GM19025 (cell line): ENCODE measurements around the gene CCAR1.
"Not testable (repeated sequence)": the region's sequence is repeated elsewhere in the genome, so short reads cannot be mapped to it uniquely, and the experiment has no call there.

Experiments used
- ATAC-seq: cut with Tn5 transposase; IDR thresholded peaks from one replicate; pipeline ENCODE4 v1.9.1; 2021; ENCODE audit warnings: mild to moderate bottlenecking, low read depth, moderate library complexity; ENCODE audit not compliant: unreplicated experiment

The CCAR1 gene, protein sequence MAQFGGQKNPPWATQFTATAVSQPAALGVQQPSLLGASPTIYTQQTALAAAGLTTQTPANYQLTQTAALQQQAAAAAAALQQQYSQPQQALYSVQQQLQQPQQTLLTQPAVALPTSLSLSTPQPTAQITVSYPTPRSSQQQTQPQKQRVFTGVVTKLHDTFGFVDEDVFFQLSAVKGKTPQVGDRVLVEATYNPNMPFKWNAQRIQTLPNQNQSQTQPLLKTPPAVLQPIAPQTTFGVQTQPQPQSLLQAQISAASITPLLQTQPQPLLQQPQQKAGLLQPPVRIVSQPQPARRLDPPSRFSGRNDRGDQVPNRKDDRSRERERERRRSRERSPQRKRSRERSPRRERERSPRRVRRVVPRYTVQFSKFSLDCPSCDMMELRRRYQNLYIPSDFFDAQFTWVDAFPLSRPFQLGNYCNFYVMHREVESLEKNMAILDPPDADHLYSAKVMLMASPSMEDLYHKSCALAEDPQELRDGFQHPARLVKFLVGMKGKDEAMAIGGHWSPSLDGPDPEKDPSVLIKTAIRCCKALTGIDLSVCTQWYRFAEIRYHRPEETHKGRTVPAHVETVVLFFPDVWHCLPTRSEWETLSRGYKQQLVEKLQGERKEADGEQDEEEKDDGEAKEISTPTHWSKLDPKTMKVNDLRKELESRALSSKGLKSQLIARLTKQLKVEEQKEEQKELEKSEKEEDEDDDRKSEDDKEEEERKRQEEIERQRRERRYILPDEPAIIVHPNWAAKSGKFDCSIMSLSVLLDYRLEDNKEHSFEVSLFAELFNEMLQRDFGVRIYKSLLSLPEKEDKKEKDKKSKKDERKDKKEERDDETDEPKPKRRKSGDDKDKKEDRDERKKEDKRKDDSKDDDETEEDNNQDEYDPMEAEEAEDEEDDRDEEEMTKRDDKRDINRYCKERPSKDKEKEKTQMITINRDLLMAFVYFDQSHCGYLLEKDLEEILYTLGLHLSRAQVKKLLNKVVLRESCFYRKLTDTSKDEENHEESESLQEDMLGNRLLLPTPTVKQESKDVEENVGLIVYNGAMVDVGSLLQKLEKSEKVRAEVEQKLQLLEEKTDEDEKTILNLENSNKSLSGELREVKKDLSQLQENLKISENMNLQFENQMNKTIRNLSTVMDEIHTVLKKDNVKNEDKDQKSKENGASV

DNA sequence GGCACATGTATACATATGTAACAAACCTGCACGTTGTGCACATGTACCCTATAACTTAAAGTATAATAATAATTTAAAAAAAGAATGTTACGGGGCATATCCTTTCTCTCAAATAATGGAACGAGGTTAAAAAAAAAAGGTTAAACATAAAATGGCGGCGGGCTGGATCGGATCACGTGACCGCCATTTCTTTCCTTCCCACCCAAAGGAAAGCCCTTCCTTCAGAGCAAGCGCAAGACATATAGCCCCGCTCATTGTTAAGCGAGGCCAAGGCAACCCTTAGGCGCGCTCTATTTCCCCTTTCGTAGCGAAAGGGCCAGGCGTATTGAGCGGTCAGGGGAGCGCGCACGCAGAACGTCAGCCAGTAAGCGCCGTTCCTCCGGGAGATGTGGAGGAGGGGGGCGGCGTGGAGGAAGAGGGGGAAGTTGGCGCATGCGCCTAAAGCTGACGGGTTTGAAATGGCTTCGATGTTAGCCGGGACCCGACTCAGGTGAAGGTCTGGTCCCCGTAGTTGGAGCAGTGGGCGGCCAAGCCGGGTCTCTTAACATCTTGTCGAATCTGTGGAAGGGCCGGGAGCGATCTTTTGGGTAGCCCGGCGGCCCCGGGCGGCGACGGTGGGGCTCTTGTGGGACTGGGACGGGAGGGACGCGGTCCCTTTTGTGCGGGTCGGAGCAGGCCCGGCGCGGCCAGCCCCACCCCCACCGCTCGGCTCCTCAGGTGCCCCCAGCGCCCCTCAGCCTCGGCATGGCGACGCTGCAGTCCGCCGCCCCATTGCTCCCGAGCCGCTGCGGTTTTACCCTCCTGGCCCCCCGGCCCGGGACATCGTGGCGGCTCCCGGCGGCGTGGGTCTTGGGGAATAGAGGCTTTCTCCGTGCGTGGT lies at the start of gene CCAR1:
CCAR1 (plus strand) TSS at position 447 of the 880 bp plus-strand sequence. CDS start 1,266 bp downstream, outside the sequence.
- peak; percentile 99 for ATAC-seq

DNA sequence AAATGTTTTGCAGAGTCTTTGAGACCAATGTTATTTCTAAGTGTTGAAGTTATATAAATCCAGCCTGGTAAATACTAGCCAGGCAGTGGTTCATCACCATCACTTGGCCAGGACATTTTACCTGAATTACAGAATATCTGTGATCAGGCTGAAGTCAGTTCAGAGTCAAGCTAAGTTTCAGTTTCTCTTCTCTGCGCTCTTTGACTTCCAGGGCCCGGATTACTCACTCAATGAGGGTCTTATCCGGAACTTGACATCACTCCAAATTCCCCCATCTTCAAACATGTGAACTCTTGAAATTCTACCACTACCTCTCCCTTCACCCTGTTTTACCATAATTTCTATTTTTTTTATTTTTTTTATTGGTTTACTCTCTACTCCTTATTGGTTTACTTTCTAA lies 36.6 kb upstream of the CCAR1 start:
- ATAC-seq = no peak

DNA sequence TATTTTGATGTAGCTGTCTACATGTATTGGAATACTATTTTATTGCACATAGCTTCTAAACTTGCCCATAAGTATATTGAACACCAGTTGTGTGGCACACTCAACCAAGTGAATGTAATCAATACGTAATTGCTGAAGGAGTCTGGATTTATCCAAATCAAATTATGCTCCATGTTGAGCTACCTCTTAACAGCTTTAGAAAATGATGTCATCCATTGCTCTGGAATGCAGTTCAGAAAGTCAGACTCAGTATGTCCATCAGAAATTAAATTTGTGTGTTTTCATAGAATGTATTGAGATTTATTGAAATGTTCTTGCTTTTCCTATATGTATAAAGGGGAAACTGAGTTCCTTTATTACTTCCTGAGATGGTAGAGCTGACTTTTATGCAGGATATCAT lies 25.0 kb upstream of the CCAR1 start:
- no peak for ATAC-seq

DNA sequence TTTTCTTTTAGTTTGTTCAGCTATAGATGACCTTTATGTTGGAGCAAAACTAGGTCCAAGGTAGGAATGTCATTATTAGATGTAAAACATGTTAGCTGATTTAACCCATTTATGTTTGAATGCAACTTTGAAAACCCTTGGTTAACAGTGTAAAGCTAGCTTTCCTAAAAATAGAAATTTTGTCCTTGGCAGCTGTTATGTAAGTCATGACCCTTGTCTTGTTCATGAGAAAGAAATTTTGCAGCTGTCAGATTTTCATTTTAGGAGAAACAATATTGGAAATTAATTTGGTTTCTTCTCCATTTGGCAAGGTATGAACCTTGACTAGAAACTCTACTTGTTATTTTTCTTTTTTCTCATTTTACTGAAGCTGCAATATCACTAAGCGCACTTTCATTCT lies 23.9 kb upstream of the CCAR1 start:
- no peak for ATAC-seq

DNA sequence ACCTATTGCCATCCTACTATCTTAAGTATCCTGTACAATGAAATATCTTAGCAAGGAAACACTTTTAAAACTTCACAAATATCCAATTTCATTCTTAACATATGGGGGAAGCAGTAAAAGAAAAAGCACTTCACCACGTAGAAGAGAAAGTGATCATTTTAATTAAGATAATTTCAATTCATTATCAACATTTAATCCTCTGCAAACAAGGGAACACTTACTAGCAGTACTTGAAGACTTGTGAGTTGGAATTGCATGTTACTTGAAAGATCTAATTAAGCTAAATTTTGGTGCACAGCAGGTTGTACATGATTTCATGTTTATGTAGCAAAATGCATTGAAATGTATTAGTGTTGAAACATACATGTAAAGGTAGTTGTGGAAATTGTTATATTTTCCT lies 20.8 kb upstream of the CCAR1 start:
- ATAC-seq = no peak

DNA sequence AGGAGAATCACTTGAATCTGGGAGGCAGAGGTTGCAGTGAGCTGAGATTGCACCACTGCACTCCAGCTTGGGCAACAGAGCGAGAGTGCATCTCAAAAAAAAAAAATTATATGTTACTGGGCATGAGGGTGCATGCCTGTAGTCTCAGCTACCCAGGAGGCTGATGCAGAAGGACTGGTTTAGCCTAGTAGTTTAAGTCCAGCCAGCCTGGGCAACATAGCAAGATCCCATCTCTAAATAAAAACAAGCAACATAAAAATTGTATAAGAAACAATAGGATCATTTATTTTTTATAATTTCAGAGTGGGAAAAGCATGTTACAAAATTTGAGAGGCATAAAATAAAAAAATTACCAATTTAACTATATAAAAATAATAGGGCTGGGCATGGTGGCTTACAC lies 15.5 kb upstream of the CCAR1 start:
- no peak for ATAC-seq

DNA sequence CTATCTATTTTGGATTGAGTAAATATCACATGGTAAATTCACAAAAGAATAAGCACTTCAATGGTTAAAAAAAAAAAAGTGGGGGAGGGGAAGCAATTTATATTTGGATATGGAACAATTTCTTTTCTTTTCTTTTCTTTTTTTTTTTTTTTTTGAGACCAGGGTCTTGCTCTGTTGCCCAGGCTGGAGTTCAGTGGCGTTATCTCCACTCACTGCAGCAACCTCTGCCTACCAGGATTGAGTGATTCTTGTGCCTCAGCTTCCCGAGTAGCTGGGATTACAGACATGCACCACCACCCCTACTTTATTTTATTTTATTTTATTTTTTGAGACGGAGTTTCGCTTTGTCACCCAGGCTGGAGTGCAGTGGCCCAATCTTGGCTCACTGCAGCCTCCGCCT lies 12.1 kb upstream of the CCAR1 start:
- ATAC-seq = not testable (repeated sequence)

DNA sequence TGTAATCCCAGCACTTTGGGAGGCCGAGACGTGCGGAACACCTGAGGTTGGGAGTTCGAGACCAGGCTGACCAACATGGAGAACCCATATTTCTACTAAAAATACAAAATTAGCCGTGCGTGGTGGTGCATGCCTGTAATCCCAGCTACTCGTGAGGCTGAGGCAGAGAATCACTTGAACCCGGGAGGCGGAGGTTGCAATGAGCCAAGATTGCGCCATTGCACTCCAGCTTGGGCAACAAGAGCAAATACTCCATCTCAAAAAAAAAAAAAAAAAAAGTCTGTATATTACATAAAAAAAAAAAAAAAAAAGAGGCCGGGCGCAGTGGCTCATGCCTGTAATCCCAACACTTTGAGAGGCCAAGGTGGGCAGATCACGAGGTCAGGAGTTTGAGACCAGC lies 8.0 kb upstream of the CCAR1 start:
- ATAC-seq = not testable (repeated sequence)

DNA sequence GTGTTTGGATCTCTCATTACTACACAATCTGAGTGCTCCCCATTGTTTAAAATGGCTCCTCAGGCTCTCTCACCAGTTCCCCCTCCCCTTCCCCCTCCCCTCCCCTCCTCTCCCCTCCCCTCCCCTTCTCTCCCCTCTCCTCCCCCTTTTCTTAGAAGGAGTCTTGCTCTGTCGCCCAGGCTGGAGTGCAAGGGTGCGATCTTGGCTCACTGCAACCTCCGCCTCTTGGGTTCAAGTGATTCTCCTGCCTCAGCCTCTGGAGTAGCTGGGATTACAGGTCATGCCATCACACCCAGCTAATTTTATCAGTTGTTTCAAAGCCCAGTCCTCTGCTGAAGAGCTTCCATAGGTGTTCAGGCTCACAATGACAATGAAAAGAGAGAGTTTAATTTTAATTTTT lies 3.6 kb upstream of the CCAR1 start:
- ATAC-seq = no peak

DNA sequence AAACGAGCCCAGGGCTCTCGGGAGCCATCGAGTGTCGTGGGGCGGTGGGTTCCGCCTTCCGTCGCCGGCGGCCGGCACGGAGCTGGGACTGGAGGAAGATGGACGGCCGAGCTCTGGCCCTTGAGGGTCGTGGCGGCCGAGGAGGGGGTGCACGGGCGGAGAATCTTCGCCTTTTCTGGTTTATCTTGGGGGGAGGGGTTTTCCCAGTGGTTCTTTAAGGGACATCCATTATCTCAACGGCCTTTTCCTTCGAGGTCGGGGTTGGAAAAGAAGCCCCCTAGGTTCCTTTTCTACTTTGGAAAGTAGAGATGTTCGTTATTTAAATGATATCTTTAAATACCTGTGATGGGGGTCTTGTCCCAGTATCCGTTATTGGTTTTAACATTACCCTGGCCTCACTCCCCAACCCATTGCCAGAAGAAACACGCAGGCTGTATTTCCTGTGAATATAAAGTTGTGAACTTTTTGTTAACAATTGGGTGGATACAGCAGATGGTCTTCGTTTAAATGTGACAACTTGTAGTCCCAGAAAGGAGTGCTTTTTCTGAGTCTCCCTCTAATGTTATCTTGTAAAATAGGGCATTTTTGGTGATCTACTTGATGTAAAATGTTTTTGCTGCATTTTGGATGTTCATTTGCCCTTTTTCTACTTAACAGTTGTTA lies 765 bp downstream of the CCAR1 start:
- ATAC-seq = peak; percentile 6

DNA sequence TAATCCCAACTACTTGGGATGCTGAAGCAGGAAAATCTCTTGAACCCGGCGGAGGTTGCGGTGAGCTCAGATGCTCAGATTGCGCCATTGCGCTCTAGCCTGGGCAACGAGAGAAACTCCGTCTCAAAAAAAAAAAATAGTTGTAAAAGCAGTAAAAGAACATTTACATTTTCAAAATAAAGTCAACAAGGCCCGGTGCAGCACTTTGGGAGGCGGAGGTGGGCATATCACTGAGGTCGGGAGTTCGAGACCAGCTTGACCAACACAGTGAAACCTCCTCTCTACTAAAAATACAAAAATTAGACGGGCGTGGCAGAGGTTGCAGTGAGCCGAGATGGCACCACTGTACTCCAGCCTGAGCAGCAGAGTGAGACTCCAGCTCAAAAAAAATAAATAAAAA lies 4.0 kb downstream of the CCAR1 start:
- no peak for ATAC-seq

DNA sequence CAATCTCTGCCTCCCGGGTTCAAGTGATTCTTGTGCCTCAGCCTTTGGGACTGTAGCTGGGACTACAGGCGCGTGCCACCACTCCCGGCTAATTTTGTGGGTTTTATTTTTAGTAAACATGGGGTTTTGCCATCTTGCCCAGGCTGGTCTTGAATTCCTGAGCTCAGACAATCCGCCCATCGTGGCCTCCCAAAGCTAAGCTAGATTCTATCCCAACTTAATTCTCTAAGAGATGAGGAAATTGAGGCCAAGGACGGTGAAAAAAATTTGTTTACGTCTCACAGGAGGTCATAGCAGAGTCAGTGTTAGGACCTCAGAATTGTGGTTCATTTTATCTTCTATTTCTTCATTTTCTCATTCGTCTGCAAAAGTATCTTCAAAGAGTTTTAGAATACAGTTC lies 6.1 kb downstream of the CCAR1 start:
- ATAC-seq = no peak

DNA sequence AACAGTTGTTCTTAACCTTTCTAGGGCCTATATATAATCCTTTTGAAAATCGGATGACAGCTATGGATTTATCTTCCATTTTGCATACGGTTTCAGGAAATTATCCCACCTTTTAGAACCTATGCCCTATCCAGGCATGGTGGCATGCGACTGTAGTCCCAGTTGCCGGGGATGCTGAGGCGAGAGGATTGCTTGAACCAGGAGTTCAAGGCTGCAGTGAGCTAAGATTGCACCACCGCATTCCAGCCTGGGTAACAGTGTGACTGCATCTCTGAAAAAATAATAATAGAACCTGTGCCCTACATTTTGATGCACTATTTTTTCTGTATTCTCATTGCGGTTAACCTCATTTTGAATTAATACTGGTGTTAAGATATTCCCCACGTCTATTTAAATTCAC lies 11.6 kb downstream of the CCAR1 start:
- ATAC-seq = no peak

DNA sequence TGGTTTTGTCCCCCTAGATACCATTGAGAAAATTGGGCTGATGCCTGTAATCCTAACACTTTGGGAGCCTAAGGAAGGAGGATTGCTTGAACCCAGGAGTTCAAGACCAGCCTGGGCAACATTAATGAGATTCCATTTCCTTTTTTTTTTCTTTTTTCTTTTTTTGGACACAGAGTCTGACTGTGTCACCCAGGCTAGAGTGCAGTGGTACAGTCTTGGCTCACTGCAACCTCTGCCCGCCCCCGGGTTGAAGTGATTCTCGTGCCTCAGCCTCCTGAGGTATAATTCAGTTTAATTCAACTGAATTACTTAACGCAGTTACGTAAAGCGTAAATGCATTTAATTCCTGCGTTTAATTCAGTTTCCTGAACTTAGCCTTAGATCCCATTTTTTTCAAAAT lies 13.3 kb downstream of the CCAR1 start:
- no peak for ATAC-seq

DNA sequence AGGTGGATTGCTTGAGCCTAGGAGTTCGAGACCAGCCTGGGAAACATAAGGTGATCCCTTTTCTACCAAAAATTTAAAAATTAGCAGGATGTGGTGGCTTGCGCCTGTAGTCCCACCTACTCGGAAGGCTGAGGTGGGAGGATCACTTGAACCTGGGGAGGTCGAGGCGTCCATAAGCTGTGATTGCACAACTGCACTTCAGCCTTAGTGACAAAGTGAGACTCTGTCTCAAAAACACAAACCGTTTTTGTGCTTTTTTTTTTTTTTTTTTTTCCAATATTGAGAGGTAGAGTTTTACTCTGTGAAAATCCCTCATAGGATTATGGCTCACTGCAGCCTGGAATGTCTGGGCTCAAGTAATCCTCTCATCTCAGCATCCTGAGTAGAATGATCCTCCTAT lies 14.1 kb downstream of the CCAR1 start:
- ATAC-seq = no peak

DNA sequence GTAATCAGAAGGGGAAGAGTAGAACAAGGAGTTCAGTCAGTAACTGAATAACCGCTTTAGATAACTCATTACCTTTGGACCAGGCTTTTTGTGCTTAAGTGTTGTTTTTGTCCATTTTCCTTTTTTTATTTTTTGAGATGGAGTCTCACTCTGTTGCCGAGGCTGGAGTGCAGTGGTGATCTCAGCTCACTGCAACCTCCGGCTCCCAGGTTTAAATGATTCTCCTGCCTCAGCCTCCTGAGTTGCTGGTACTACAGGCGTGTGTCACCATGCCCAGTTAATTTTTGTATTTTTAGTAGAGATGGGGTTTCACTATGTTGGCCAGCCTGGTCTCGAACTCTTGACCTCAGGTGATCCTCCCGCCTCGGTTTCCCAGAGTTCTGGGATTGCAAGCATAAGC lies 14.7 kb downstream of the CCAR1 start:
- ATAC-seq = not testable (repeated sequence)

DNA sequence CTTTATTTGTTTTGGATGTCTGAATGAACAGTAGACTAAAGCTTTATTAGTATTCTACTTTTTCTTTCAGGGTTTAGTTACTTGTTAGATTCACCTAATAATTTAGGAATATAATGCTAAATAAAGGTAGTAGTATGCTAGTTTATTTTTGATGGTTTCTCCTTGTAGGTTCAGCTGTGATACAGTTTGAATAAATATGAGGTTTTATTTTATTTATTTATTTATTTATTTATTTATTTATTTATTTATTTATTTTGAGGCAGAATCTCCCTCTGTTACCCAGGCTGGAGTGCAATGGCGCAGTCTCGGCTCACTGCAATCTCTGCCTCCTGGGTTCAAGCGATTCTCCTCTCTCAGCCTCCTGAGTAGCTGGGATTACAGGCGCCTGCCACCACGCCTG lies 19.6 kb downstream of the CCAR1 start:
- not testable (repeated sequence) for ATAC-seq

DNA sequence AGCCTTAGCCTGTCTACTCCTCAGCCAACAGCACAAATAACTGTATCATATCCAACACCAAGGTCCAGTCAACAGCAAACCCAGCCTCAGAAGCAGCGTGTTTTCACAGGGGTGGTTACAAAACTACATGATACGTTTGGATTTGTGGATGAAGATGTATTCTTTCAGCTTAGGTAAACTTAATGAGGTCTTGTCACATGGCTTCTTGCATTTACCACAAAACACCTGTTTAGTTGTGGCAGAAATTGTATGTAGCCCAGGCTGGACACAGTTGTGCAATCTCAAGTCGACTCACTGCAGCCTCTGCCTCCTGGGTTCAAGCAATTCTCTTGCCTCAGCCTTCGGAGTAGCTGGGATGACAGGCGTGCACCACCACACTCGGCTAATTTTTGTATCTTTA lies 21.4 kb downstream of the CCAR1 start:
- ATAC-seq = no peak

DNA sequence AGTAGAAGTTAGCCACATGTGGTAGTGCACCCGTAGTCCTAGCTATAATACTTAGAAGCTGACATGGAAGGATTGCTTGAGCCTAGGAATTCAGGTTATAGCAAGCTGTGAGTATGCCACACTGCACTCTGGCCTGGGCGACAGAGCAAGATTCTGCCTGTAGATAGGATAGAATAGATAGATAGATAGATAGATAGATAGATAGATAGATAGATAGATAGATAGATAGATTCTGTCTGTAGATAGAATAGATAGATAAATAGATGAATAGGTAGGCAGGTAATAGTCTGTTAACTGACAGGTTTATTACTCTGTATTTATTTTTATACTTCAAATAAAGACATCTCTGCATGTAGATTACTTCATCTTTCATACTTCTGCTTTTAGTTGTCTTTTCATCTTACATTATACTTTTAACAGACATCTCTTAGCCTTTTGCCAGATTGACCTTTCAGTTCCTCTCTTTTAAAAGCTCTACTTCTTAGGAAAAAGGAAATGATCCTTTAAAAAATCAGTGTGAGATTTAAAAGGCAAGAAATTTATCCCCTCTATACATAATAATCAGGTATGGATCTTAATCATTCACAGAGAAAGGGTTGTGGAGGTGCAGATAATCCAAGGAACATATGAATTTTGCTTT lies 31.8 kb downstream of the CCAR1 start:
- no peak for ATAC-seq
